ENCODE results near the gene SP8. TPM values are rescaled to one million over a fixed set of nuclear protein-coding genes. Genes with fewer than 3 reads are reported as not detected.
A peak's percentile ranks its signal among the peaks of the same experiment; 100 is the strongest.

The SP8 gene
- polyA plus RNA-seq, 3 donors = not detected

DNA sequence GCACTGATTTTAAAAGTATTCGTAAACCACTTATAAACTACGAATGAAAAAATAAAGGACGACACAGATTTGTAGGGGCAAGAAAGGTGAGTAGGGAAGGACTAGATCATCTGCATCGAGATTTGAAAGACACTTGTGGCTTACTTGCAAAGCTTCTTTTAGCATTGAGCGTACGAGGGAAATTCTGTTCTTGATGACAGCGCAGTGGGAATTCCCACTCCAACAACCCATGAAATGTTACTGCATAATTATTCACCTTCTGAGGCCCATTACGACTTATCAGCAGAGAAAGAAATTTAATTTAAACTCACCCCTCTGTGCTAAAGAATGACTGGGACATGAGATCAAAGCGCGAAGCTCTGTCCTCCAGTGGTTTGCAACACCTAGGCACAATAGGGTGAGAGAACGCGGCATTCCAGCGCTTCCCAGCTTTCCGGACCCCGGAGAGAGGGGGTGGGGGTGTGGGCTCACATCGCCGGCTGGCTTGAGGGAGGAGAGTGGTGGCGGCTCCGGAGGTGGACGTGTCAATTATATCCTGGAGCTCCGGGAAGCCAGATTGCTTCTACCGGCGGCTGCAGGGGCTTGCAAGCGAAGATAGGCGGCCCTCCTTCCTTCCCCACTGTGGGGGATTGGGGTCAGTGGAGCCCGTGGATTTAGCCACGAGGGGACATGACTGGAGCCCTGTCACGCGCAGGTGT is 10.3 kb downstream of the SP8 start:
- no peak for DNase-seq (ENCODE audit: low read depth in 3 of 3, low spot score in 2 of 3)

GRCh38 chr7:20754001-20754400 is 32.7 kb downstream of the SP8 start:
- no peak for DNase-seq (ENCODE audit: low read depth in 3 of 3, low spot score in 2 of 3)

- DNase-seq (ENCODE audit: low read depth in 3 of 3, low spot score in 2 of 3) = no peak
These were observed 36.8 kb downstream of the SP8 start for GRCh38 chr7:20749906-20750305.

GRCh38 chr7:20748853-20749252 is 37.8 kb downstream of the SP8 start:
- no peak for DNase-seq (ENCODE audit: low read depth in 3 of 3, low spot score in 2 of 3)

DNA sequence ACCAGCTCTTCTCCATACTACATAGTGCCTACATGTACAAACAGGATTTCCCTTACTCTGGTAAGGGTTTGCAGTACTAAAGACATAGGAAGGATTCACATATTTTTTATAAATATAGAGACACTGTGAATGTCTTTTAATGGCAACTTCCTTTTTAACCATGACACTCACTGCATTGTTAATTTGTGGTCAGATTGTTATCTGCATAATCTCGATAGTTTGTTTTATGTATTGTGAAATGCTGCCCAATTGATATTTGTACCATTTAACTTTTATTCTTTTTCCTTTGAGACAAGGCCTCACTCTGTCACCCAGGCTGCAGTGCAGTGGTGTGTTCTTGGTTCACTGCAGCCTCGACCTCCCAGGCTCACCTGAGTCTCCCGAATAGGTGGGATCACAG is 39.7 kb downstream of the SP8 start:
- no peak for DNase-seq (ENCODE audit: low read depth in 3 of 3, low spot score in 2 of 3)

DNA sequence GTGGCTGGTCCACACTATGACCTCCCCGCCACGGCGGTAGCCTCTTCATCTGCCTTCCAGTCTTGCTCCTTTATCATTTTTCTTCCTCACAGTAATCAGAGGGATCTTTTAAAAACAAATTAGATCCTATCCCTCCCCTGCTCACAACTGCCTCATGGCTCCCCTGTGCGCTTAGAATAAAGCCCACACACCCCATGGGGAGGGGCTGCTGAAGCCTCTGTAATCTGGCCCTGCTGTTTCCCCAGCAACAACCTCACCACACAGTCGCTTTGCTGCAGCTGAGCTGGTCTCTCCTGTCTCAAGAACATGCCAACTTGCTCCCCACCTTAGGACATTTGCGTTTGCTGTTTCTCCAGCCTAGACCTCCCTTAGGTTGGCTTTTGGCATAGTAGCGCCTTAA is 41.0 kb downstream of the SP8 start:
- no peak for DNase-seq (ENCODE audit: low read depth in 3 of 3, low spot score in 2 of 3)

- DNase-seq (ENCODE audit: low read depth in 3 of 3, low spot score in 2 of 3) = peak; percentile 31 to 52 (median 50)
These were observed 41.7 kb downstream of the SP8 start for GRCh38 chr7:20744954-20745446.

DNA sequence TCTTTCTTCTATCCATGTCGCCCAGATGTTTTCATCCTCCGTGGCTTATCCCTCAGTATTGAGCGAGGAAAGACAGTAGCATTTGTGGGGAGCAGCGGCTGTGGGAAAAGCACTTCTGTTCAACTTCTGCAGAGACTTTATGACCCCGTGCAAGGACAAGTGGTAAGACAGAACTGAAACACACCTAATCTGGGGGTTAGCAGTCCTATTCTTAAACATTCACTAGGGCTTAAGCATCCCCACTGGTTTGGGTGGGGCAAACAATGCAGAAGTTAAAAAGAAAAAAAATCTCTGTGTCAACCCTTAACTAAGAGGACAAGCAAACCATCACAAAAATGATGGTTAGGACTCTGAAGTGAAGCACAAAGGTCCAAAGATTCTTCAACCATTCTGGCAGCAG is 43.8 kb downstream of the SP8 start:
- no peak for DNase-seq (ENCODE audit: low read depth in 3 of 3, low spot score in 2 of 3)

DNA sequence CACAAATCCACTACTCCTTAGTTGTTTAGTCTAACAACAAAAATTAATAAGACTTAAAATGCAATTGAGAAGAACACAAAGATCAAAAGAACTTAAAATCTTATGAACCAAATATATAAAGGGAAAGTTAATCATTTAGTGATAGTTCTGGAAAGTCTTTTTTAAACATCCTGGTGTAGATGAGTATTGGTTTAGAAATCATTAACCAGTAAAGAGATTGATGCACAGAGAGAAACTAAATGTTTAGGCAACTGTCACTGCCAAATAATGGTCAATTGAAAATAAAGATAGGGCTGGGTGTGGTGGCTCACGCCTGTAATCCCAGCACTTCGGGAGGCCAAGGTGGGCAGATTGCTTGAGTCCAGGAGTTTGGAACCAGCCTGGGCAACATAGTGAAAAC is 44.9 kb downstream of the SP8 start:
- no peak for DNase-seq (ENCODE audit: low read depth in 3 of 3, low spot score in 2 of 3)

DNA sequence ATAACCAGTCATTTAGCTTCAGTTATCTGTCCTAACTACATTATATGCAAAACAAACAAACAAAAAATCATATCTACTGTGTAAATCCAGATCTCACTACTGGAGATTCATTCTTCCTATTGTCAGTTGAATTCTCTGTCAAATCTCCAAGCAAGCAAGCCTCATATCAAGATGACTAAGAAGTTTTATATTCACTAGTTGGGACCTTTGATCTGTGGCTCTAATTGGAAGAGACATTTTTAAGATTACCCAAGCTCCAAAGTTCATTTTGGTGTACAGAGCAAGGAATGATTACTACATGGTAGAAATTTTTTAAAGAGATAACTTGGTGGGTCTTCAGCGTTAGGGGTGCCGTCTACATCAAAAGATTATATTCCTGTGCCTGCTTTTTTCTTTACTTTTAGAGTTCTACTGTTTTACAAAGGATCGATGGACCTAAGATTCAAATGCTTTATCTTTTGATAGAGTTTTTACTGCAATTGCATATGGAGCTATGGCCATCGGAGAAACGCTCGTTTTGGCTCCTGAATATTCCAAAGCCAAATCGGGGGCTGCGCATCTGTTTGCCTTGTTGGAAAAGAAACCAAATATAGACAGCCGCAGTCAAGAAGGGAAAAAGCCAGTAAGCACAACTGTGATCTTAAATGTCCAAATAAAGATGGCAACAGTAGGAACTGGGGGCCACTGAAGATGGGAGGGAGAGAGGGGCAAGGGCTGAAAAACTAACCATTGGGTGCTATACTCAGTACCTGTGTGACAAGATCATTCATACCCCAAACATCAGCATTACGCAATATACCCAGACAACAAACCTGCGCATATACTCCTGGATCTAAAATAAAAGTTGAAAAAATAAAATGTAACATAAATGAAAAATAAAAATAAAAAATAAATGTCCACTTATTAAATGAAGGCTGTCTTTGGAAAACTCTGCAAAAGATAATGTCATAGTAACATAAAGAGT is 47.9 kb downstream of the SP8 start:
- DNase-seq (ENCODE audit: low read depth in 3 of 3, low spot score in 2 of 3) = no peak

- DNase-seq (ENCODE audit: low read depth in 3 of 3, low spot score in 2 of 3) = no peak
These were observed 48.7 kb downstream of the SP8 start for GRCh38 chr7:20737840-20738448.

- DNase-seq (ENCODE audit: low read depth in 3 of 3, low spot score in 2 of 3) = no peak
These were observed 51.2 kb downstream of the SP8 start for GRCh38 chr7:20735346-20736065.

Other genes with a start within 250 kb of the SP8 start
- under 1 TPM; 0.10 to 0.22 (median 0.13) TPM for gene ABCB5, start 171.2 kb downstream of the SP8 start, polyA plus RNA-seq (ENCODE audit: insufficient read length in 3 of 3)

Data from right renal cortex interstitium (tissue), 3 donors.